Mucosa of stomach (tissue), 1 donor: ENCODE measurements around the gene OSTF1.

Experiments
- H3K27me3 ChIP-seq: one replicate; pipeline ENCODE4 v1.7.0; 2013; ENCODE audit warnings: mild to moderate bottlenecking, low read length; ENCODE audit not compliant: control insufficient read depth, insufficient read depth
- H3K36me3 ChIP-seq: one replicate; pipeline ENCODE4 v1.7.0; 2013; ENCODE audit warnings: low read length; ENCODE audit not compliant: control insufficient read depth, insufficient read depth
- H3K4me1 ChIP-seq: one replicate; pipeline ENCODE4 v1.7.0; 2013; ENCODE audit warnings: mild to moderate bottlenecking, low read length; ENCODE audit not compliant: control insufficient read depth, insufficient read depth
- H3K4me3 ChIP-seq: one replicate; pipeline ENCODE4 v1.7.0; 2013; ENCODE audit warnings: low read length
- H3K9ac ChIP-seq: one replicate; pipeline ENCODE4 v1.7.0; 2013; ENCODE audit warnings: mild to moderate bottlenecking, low read length, moderate library complexity
- H3K9me3 ChIP-seq: one replicate; pipeline ENCODE4 v1.7.0; 2013; ENCODE audit warnings: mild to moderate bottlenecking, low read length, moderate library complexity; ENCODE audit not compliant: control insufficient read depth
- donor health status: Pancreatic carcinoma.

Gene OSTF1

DNA sequence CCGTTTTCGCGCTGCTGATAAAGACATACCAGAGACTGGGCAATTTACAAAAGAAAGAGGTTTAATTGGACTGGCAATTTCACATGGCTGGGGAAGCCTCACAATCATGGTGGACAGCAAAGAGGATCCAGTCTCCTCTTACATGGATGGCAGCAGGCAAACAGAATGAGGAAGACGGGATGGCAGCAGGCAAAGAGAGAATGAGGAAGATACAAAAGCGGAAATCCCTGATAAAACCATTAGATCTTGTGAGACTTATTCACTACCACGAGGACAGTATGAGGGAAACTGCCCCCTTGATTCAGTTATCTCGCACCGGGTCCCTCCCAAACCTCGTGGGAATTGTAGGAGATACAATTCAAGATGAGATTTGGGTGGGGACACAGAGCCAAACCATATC lies 95.0 kb downstream of the OSTF1 start:
- Histone ChIP-seq H3K4me3 (no peak overlapping the region), H3K9me3 (no peaks in the 10 kb centered on the region), H3K4me1 (peaks cover 5% of the 10 kb centered on the region), H3K9ac (no peak overlapping the region), H3K27me3 (no peaks in the 10 kb centered on the region), H3K36me3 (no peaks in the 10 kb centered on the region)

DNA sequence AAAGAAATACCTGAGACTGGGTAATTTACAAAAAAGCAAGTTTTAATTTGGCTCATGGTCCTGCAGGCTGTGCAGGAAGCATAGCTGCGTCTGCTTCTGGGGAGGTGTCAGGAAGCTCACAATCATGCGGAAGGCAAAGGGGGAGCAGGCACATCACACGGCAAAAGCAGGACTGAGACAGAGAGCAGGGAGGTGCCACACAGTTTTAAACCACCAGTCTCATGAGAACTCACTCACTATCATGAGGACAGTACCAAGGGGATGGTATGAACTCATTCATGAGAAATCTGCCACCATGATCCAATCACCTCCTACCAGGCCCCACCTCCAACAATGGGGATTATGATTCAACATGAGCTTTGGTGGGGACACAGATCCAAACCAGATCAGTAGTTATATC lies 96.2 kb downstream of the OSTF1 start:
- no peak overlapping the region for H3K4me3 ChIP-seq
- H3K27me3 ChIP-seq, result no peaks in the 10 kb centered on the region
- peaks cover 5% of the 10 kb centered on the region for H3K4me1 ChIP-seq
- no peaks in the 10 kb centered on the region for H3K9me3 ChIP-seq
- no peaks in the 10 kb centered on the region for H3K36me3 ChIP-seq
- H3K9ac ChIP-seq, result no peak overlapping the region

DNA sequence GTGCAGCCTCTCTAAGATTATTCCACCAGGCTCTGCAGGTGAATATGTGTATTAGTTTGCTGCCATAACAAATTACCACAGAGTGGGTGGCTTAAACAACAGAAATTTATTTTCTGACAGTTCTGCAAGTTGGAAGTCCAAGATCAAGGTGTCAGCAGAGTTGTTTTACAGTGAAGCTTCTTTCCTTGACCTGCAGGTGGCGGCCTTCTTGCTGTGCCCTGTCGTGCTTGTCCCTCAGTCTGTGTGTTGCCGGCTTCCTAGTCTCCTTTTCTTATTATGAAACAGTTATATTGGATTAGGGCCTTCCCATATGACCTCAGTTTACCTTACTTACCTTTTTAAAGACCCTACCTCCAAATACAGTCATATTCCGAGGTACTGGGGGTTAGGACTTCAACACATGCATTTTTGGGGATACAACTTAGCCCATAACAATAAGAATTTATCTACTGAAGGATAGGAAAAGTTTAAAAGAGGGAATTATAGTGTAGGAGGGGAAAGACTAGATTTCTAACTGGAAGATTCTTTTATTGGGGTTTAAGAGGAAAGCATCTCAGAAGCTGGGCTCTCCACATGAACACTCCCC lies 97.4 kb downstream of the OSTF1 start:
- Histone ChIP-seq H3K9me3 (no peaks in the 10 kb centered on the region), H3K4me1 (peaks cover 5% of the 10 kb centered on the region), H3K36me3 (no peaks in the 10 kb centered on the region), H3K4me3 (no peak overlapping the region), H3K9ac (no peak overlapping the region), H3K27me3 (no peaks in the 10 kb centered on the region)

DNA sequence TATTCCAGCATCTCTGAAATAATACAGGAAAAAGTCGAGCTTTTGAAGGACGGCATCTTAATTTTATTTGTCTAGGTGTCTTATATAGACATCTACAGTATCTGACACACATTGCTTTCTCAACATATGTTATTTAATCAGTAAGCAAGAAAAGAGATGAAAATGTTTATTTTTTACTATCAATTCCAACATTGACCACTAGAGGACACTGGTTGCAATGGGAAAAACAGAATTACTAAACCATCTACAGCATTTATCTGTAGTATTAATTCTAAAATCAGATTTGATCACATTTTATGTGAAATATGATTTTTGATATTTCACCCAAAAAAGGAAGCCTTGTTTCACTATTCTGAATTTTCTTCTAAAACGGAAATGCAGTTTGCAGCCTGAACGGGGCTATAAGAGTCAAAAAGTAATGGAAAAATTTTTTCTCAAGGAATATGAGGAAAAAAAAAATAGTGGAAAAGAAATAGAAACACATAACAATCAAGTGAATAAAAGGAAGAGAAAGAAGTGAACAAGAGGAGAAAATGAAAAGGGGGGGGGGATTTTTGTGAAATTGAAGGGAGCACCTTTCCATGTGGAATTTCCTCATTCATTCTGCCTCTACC lies 98.6 kb downstream of the OSTF1 start:
- Histone ChIP-seq H3K9me3 (no peaks in the 10 kb centered on the region), H3K36me3 (no peaks in the 10 kb centered on the region), H3K27me3 (no peaks in the 10 kb centered on the region), H3K9ac (no peak overlapping the region), H3K4me3 (no peak overlapping the region), H3K4me1 (no peaks in the 10 kb centered on the region)

DNA sequence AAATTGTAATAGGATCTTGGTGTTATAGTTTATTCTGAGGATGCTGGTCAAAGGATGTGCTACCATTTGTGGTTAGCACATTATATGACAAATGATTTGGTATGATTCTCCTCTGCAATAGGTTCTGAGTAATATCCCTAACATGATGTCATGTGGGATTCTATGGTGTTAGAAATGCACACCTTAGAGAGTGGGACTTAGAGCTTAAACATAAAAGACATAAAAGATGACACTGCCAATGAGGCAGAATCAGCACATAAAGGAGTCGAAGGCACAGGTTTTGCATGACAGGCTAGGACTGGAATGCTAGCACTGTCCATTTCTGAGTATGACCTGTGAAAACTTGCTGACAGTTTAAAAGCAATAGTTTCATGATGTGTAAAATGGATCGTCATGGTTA lies 100.4 kb downstream of the OSTF1 start:
- Histone ChIP-seq H3K4me1 (no peaks in the 10 kb centered on the region), H3K36me3 (no peaks in the 10 kb centered on the region), H3K9ac (no peak overlapping the region), H3K9me3 (no peaks in the 10 kb centered on the region), H3K4me3 (no peak overlapping the region), H3K27me3 (no peaks in the 10 kb centered on the region)

DNA sequence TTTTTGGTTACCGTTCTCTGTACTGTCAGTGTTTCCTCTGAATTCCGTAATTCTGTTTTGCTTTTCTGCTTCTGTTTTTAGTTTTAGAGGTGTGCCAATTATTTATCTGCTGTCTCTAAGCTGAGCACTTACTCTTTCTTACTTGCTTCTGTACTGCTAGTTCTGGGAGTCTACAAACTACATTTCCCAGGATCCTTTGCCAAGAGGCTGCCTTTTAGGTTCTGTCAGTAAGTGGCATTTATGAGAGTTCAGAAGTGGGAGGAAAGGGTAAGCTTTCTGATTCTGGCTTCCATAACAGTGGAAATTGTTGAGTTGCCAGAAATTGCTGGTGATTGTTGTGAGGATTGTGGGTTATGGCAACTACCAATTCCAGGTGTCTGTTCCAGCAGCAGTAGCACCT lies 102.4 kb downstream of the OSTF1 start:
- H3K4me1 ChIP-seq, result no peaks in the 10 kb centered on the region
- H3K36me3 ChIP-seq, result no peaks in the 10 kb centered on the region
- no peaks in the 10 kb centered on the region for H3K27me3 ChIP-seq
- no peaks in the 10 kb centered on the region for H3K9me3 ChIP-seq
- no peak overlapping the region for H3K9ac ChIP-seq
- no peak overlapping the region for H3K4me3 ChIP-seq
